DMS153 (cell line): ENCODE measurements around the gene SYTL5.

ENCODE experiments used
- DNase-seq: peaks from one replicate; lab custom pipeline; 2025; lab: John Stamatoyannopoulos, UW

SYTL5 gene

GRCh38 chrX:38138900-38139299 is 132.5 kb downstream of the SYTL5 start:
- no peak for DNase-seq

DNA sequence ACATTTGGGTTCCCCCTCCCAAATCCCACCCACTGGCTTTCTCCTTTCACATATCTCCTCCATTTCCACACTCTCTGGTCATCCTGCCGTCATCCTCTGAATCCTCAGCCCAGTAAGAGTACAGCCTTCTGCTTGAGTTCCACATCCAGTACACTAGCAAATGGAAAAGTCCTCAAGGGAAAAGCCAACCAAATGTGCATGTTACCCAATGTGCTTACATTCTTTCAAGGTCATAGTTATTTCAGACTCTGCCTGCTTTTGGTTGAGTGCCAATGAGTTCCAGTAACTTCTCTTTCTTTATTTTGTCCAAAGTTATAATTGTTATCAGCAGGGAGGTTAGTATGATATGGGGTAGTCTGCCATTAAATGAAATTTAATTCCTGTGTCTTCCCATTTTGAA is 136.3 kb downstream of the SYTL5 start:
- no peak for DNase-seq

- DNase-seq: no peak
Observed at GRCh38 chrX:38149016-38149415, 142.7 kb downstream of the SYTL5 start.

DNA sequence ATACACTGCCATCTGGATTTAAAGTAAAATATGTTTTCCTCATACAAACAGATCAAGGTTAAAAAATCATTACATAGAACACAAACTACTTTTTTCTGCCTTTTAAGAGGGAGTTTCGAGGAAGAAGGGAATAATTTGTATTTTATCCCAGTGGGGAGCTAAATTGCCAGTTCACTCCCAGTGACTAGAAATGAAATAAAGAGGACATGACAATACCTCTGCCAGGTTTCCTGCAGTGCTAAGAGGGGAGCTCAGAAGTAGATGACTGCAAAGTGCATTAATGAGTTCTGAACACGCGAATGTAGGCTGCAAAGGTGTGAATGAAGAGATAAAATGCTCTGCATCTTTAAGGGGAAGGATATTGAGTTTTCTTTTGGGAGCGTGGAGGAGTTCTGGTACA is 144.6 kb downstream of the SYTL5 start:
- no peak for DNase-seq

- DNase-seq: no peak
Observed at GRCh38 chrX:38151441-38151840, 145.1 kb downstream of the SYTL5 start.

- no peak for DNase-seq
Observed at GRCh38 chrX:38154340-38154739, 148.0 kb downstream of the SYTL5 start.

- DNase-seq: no peak
Observed at GRCh38 chrX:38154818-38155217, 148.5 kb downstream of the SYTL5 start.

DNA sequence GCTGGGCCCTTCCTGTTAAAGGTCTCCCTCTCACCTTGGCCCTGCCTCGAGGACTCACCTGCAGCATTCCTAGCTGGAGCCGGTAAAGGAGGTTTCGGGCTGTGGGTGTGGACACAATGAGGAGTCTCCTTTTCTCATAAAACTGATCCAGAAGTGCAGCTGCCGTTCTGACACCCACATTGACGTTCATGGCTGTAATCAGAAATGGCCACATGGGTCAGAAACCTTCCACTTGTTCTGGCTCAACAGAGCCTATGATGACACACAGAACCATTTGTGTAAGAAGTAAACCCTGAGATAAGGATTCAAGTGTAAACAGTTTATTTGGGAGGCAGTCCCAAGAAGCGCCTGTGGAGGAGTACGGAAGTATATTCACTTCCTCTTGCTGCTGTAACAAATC is 150.5 kb downstream of the SYTL5 start:
- no peak for DNase-seq

- DNase-seq: no peak
Observed at GRCh38 chrX:38163193-38163592, 156.8 kb downstream of the SYTL5 start.

- DNase-seq: no peak
Observed at GRCh38 chrX:38165023-38165422, 158.7 kb downstream of the SYTL5 start.

GRCh38 chrX:38166478-38167083 is 160.2 kb downstream of the SYTL5 start:
- DNase-seq: no peak

GRCh38 chrX:38170556-38170955 is 164.2 kb downstream of the SYTL5 start:
- no peak for DNase-seq

GRCh38 chrX:38172596-38172995 is 166.2 kb downstream of the SYTL5 start:
- no peak for DNase-seq

GRCh38 chrX:38175139-38175538 is 168.8 kb downstream of the SYTL5 start:
- peak; percentile 42 for DNase-seq

DNA sequence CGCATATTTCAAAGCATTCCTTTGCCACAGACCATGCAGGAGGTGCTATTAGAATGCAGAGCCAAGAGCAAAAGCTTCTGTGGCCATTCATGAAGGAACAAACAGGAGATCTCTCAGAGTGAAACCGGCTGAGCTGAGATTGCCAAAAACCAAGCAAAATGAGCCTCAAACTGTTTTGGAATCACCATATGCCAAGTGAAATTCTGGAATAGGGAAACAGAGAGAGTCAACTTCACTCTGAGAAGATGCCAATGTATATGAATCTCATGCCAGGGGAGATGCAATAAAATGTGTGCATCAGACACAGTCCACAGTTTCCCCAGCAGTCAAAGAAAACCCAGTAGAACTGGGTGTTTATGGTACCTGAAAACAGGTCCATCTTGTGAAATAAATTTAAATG is 172.0 kb downstream of the SYTL5 start:
- DNase-seq: no peak
